Vagina (tissue), 2 donors: ENCODE results near the gene ESCO1. TPM values are rescaled to one million over a fixed set of nuclear protein-coding genes. Genes with fewer than 3 reads are reported as not detected.

Source experiments
- DNase-seq, 2 donors: peaks; one replicate each; pipeline ENCODE4 v3.0.0-alpha.2; 2017; ENCODE audit errors: extremely low spot score in 2 of 2
- H3K27ac ChIP-seq: fragments of 200-600 bp; sonication (generic); one replicate; pipeline ENCODE4 v1.5.1; 2019
- H3K27me3 ChIP-seq: fragments of 200-600 bp; sonication (generic); one replicate; pipeline ENCODE4 v1.5.1; 2019
- H3K36me3 ChIP-seq, 2 donors: fragments of 200-600 bp; sonication (generic); one replicate each; pipeline ENCODE4 v1.5.1; 2017 to 2019
- H3K4me1 ChIP-seq: fragments of 200-600 bp; sonication (generic); one replicate; pipeline ENCODE4 v1.5.1; 2019
- H3K4me3 ChIP-seq, 2 donors: fragments of 200-600 bp; sonication (generic); 1 replicate in 1 of 2; 2 replicates in 1 of 2; pipeline ENCODE4 v1.5.1; 2016 to 2019
- H3K9me3 ChIP-seq: fragments of 200-600 bp; sonication (generic); one replicate; pipeline ENCODE4 v1.5.1; 2019
- CTCF ChIP-seq, 3 experiments: fragments of 450-650 bp in 2 of 3; fragments of 200-600 bp in 1 of 3; sonication (generic) in 1 of 3; IDR thresholded peaks; one replicate each; pipeline ENCODE4 v1.5.1; 2017 to 2019; ENCODE audit warnings: antibody characterized with exemption in 3 of 3, mild to moderate bottlenecking in 2 of 3, moderate library complexity in 2 of 3
- POLR2A ChIP-seq, 2 donors: fragments of 450-650 bp; IDR thresholded peaks; one replicate each; pipeline ENCODE4 v1.6.1; 2017; ENCODE audit warnings: antibody characterized with exemption in 2 of 2, mild to moderate bottlenecking in 2 of 2, moderate library complexity in 2 of 2
- POLR2AphosphoS5 ChIP-seq, 2 donors: sonication (generic); formaldehyde crosslinking; IDR thresholded peaks; one replicate each; pipeline ENCODE4 v1.9.0; 2017; ENCODE audit warnings: antibody characterized with exemption in 2 of 2, mild to moderate bottlenecking in 2 of 2, low read depth in 1 of 2; ENCODE audit not compliant: insufficient read depth in 1 of 2
- intact Hi-C: fragments of 100-400 bp; cut with DNase I; formaldehyde crosslinking; loops from one replicate; pipeline ENCODE4 v1.15.1; 2023
- total RNA-seq: library from RNA; depleted of rRNA; stranded (reverse); fragments of >200 nt; gene quantifications from one replicate; pipeline ENCODE4 v1.2.3, GENCODE V29; 2016

Gene ESCO1
- total RNA-seq, 1 donor from 2014 or later = 16.0 TPM

- Histone ChIP-seq H3K27ac (no peak overlapping the region), H3K9me3 (no peaks in the 10 kb centered on the region), H3K27me3 (no peaks in the 10 kb centered on the region), H3K36me3 (no peaks in the 10 kb centered on the region), H3K4me3 (no peak overlapping the region), H3K4me1 (no peaks in the 10 kb centered on the region)
- intact Hi-C loops = no loop called here
- no peak for DNase-seq
- TF ChIP-seq POLR2A (IDR thresholded peaks at IDR 0.05) = no peak
- no peak for TF ChIP-seq POLR2AphosphoS5 (IDR thresholded peaks at IDR 0.05; ENCODE audit: insufficient read depth in 1 of 2, low read depth in 1 of 2)
- TF ChIP-seq CTCF (IDR thresholded peaks at IDR 0.05) = no peak
Observed at GRCh38 chr18:21546423-21546822, 54.1 kb downstream of the ESCO1 start.

GRCh38 chr18:21538230-21538629 lies 62.3 kb downstream of the ESCO1 start:
- intact Hi-C loops = no loop called here
- no peaks in the 10 kb centered on the region for H3K4me1 ChIP-seq
- TF ChIP-seq POLR2A (IDR thresholded peaks at IDR 0.05) = no peak
- TF ChIP-seq CTCF (IDR thresholded peaks at IDR 0.05) = no peak
- no peak for TF ChIP-seq POLR2AphosphoS5 (IDR thresholded peaks at IDR 0.05; ENCODE audit: insufficient read depth in 1 of 2, low read depth in 1 of 2)
- H3K4me3 ChIP-seq = no peak overlapping the region
- H3K27me3 ChIP-seq = no peaks in the 10 kb centered on the region
- H3K9me3 ChIP-seq = no peaks in the 10 kb centered on the region
- no peak overlapping the region for H3K27ac ChIP-seq
- H3K36me3 ChIP-seq = peaks cover 0 to 34% of the 10 kb centered on the region in 2 donors
- no peak for DNase-seq

- TF ChIP-seq POLR2A (IDR thresholded peaks at IDR 0.05) (no peak), POLR2AphosphoS5 (IDR thresholded peaks at IDR 0.05; ENCODE audit: insufficient read depth in 1 of 2, low read depth in 1 of 2) (no peak), CTCF (IDR thresholded peaks at IDR 0.05) (no peak)
- no peak overlapping the region for H3K27ac ChIP-seq
- H3K4me1 ChIP-seq = no peaks in the 10 kb centered on the region
- H3K27me3 ChIP-seq = no peaks in the 10 kb centered on the region
- no peak for DNase-seq
- peaks cover 0 to 31% of the 10 kb centered on the region in 2 donors for H3K36me3 ChIP-seq
- no peak overlapping the region for H3K4me3 ChIP-seq
- intact Hi-C loops = no loop called here
- H3K9me3 ChIP-seq = no peaks in the 10 kb centered on the region
Observed at GRCh38 chr18:21534327-21534726, 66.2 kb downstream of the ESCO1 start.

GRCh38 chr18:21526463-21526862 lies 74.0 kb downstream of the ESCO1 start:
- no peaks in the 10 kb centered on the region for H3K27me3 ChIP-seq

More at GRCh38 chr18:21526463-21526862, 74.0 kb downstream of the ESCO1 start:
- intact Hi-C loops = no loop called here
- Histone ChIP-seq H3K9me3 (no peaks in the 10 kb centered on the region), H3K4me3 (no peak overlapping the region), H3K27ac (no peak overlapping the region), H3K4me1 (no peaks in the 10 kb centered on the region), H3K36me3 (peaks cover 0 to 41% of the 10 kb centered on the region in 2 donors)
- no peak for TF ChIP-seq POLR2AphosphoS5 (IDR thresholded peaks at IDR 0.05; ENCODE audit: insufficient read depth in 1 of 2, low read depth in 1 of 2)
- TF ChIP-seq POLR2A (IDR thresholded peaks at IDR 0.05) = no peak
- TF ChIP-seq CTCF (IDR thresholded peaks at IDR 0.05) = no peak
- DNase-seq = no peak
